H1 (cell line): ENCODE data around the gene GRIA2. TPM values are rescaled to one million over a fixed set of nuclear protein-coding genes. Genes with fewer than 3 reads are reported as not detected.

Experiments used
- CBX8 ChIP-seq: fragments of 300-800, 300-1000 bp; sonication (generic); IDR thresholded peaks from 2 replicates; pipeline ENCODE4 v1.7.1; 2016; ENCODE audit warnings: low read depth, low read length, borderline replicate concordance
- CHD2 ChIP-seq: IDR thresholded peaks from 2 replicates; pipeline ENCODE4 v1.6.1; 2012; ENCODE audit warnings: low read length, improper control_type of control experiment
- EZH2 ChIP-seq: fragments of 200-600 bp; sonication (generic); IDR thresholded peaks from 2 replicates; pipeline ENCODE4 v1.7.1; 2012; ENCODE audit warnings: low read depth, mild to moderate bottlenecking, moderate library complexity, low read length, inconsistent platforms; ENCODE audit not compliant: severe bottlenecking
- HDAC2 ChIP-seq, 2 experiments: fragments of 300-600 bp in 1 of 2; sonication (generic) in 1 of 2; IDR thresholded peaks; 2 replicates each; pipeline ENCODE4 v1.6.1; 2011 to 2012; ENCODE audit warnings: low read depth in 2 of 2, low read length in 2 of 2, mild to moderate bottlenecking in 2 of 2, moderate library complexity in 2 of 2, borderline replicate concordance in 1 of 2, inconsistent platforms in 1 of 2
- NRF1 ChIP-seq: IDR thresholded peaks from 2 replicates; pipeline ENCODE4 v1.6.1; 2011; ENCODE audit warnings: mild to moderate bottlenecking, low read depth, low read length, improper control_type of control experiment
- POLR2AphosphoS5 ChIP-seq: IDR thresholded peaks from 2 replicates; pipeline ENCODE4 v1.6.1; 2011; ENCODE audit warnings: low read depth, low read length
- polyA plus RNA-seq, 7 experiments: library from polyadenylated mRNA; depleted of rRNA in 3 of 7; stranded (reverse) in 5 of 7; unstranded in 2 of 7; fragments of >200 nt in 5 of 7; fragments of 200-250 nt in 2 of 7; gene quantifications; 1 replicate in 5 of 7; 2 replicates in 1 of 7; 4 replicates in 1 of 7; pipeline versions ENCODE4 v1.2.1 to v1.2.3, GENCODE V29; 2011 to 2013; ENCODE audit warnings: missing spikeins in 2 of 7, mixed read lengths in 2 of 7
- total RNA-seq: library from RNA; stranded (reverse); fragmentation: NEBNext Ultra II Directional; extraction: Animal tissue kit (Norgen Biotek cat#: 25700); gene quantifications from 2 replicates; pipeline ENCODE4 v1.2.1, GENCODE V29; 2021

The GRIA2 gene
- total and polyA plus RNA-seq, 2 of the 8 experiments (the other 6 are each of a cell fraction or from before 2014, with no cell fraction given) = not detected

DNA sequence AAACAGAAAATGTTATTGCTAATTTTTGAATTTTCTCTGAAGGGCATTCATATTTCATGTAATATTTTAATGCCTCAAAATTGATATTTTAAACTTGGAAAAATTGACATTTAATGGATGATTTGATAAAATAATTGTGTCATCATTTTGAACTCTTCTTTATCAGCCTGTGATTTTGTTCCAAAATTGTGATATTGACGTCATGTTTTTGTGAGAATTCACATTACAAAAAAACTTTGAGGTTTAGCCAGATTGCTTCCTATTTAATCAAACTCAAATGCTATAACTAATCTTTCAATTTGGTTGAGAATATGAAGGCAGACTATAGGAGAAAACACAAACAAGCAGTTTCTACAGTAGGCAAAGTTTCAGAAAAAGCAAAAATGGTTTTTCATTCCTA lies 137.4 kb downstream of the GRIA2 start (continued):
- TF ChIP-seq EZH2 (no peak), HDAC2 (IDR thresholded peaks at IDR 0.05; ENCODE audit: borderline replicate concordance in 1 of 2, low read depth in 2 of 2, low read length in 2 of 2) (no peak), CBX8 (no peak), CHD2 (no peak), NRF1 (no peak), POLR2AphosphoS5 (no peak)
